WTC11 (cell line): ENCODE measurements around the gene MICAL1. TPM values are rescaled to one million over a fixed set of nuclear protein-coding genes. Genes with fewer than 3 reads are reported as not detected.

Source experiments
- ATAC-seq: fragments of 200-7000 bp; cut with Tn5 transposase; 2 replicates; pipeline ENCODE4 v1.10.0; 2021; ENCODE audit warnings: mild to moderate bottlenecking, moderate library complexity
- CTCF ChIA-PET: fragments of 300-600 bp; sonication (Branson Sonifier 250); formaldehyde crosslinking; loops from one replicate; lab custom pipeline; 2021; ENCODE audit warnings: antibody characterized with exemption; lab: Charles Lee
- POLR2A ChIA-PET: fragments of 350-600 bp; sonication (Branson Sonifier 250); formaldehyde crosslinking; loops from one replicate; lab custom pipeline; 2021; ENCODE audit warnings: antibody characterized with exemption; lab: Charles Lee
- DNase-seq: peaks from one replicate; pipeline ENCODE4 v3.0.0; 2021; ENCODE audit warnings: low spot score
- H3K27ac Mint-ChIP-seq: 2 replicates; pipeline ENCODE4 v1.8.0; 2021; ENCODE audit warnings: mixed read lengths
- H3K27me3 Mint-ChIP-seq: 2 replicates; pipeline ENCODE4 v1.8.0; 2021; ENCODE audit warnings: low read depth, mild to moderate bottlenecking, moderate library complexity, mixed read lengths
- H3K36me3 Mint-ChIP-seq: 2 replicates; pipeline ENCODE4 v1.8.0; 2021; ENCODE audit warnings: mixed read lengths
- H3K4me1 Mint-ChIP-seq: 2 replicates; pipeline ENCODE4 v1.8.0; 2022; ENCODE audit warnings: mixed read lengths
- H3K4me3 Mint-ChIP-seq: 2 replicates; pipeline ENCODE4 v1.8.0; 2021; ENCODE audit warnings: mild to moderate bottlenecking, moderate library complexity, mixed read lengths
- H3K9me3 Mint-ChIP-seq: 2 replicates; pipeline ENCODE4 v1.8.0; 2021; ENCODE audit warnings: mixed read lengths
- ATF6 ChIP-seq: sonication (generic); formaldehyde crosslinking; IDR thresholded peaks from 2 replicates; pipeline ENCODE4 v1.8.1; 2023; ENCODE audit warnings: mild to moderate bottlenecking, missing genetic modification reagents
- CDX4 ChIP-seq: fragments of 250-450 bp; sonication (Bioruptor Pico); IDR thresholded peaks from 2 replicates; pipeline ENCODE4 v1.9.0; 2021; ENCODE audit warnings: moderate library complexity, mild to moderate bottlenecking, inconsistent platforms, borderline replicate concordance
- CREB1 ChIP-seq: sonication (generic); formaldehyde crosslinking; IDR thresholded peaks from 2 replicates; pipeline ENCODE4 v1.8.0; 2023; ENCODE audit warnings: mild to moderate bottlenecking, missing genetic modification reagents
- E2F1 ChIP-seq: sonication (generic); formaldehyde crosslinking; IDR thresholded peaks from 2 replicates; pipeline ENCODE4 v1.8.0; 2022; ENCODE audit warnings: mild to moderate bottlenecking, missing genetic modification reagents
- E2F4 ChIP-seq: sonication (generic); formaldehyde crosslinking; IDR thresholded peaks from 2 replicates; pipeline ENCODE4 v1.8.1; 2022; ENCODE audit warnings: low read depth, mild to moderate bottlenecking, moderate library complexity, missing genetic modification reagents, borderline replicate concordance
- FOXK1 ChIP-seq: sonication (generic); formaldehyde crosslinking; IDR thresholded peaks from 2 replicates; pipeline ENCODE4 v1.8.0; 2022; ENCODE audit warnings: mild to moderate bottlenecking, moderate library complexity, missing genetic modification reagents
- HMGA2 ChIP-seq: fragments of 250-450 bp; sonication (Bioruptor Pico); IDR thresholded peaks from 2 replicates; pipeline ENCODE4 v1.4.0; 2021; ENCODE audit warnings: mild to moderate bottlenecking, moderate library complexity
- MAX ChIP-seq: sonication (generic); formaldehyde crosslinking; IDR thresholded peaks from 2 replicates; pipeline ENCODE4 v1.8.0; 2022; ENCODE audit warnings: mild to moderate bottlenecking, missing genetic modification reagents
- PRRX2 ChIP-seq: fragments of 250-450 bp; sonication (Bioruptor Pico); IDR thresholded peaks from 2 replicates; pipeline ENCODE4 v1.8.0; 2021; ENCODE audit warnings: mild to moderate bottlenecking
- SMAD3 ChIP-seq: sonication (generic); formaldehyde crosslinking; IDR thresholded peaks from 2 replicates; pipeline ENCODE4 v1.8.0; 2022; ENCODE audit warnings: missing genetic modification reagents, mild to moderate bottlenecking, borderline replicate concordance
- SOX15 ChIP-seq: fragments of 250-450 bp; sonication (Bioruptor Pico); IDR thresholded peaks from 2 replicates; pipeline ENCODE4 v1.9.0; 2021; ENCODE audit warnings: mild to moderate bottlenecking
- SP1 ChIP-seq: sonication (generic); formaldehyde crosslinking; conservative IDR thresholded peaks from 2 replicates; pipeline ENCODE4 v1.8.1; 2022; ENCODE audit warnings: missing genetic modification reagents
- TEAD1 ChIP-seq: sonication (generic); formaldehyde crosslinking; IDR thresholded peaks from 2 replicates; pipeline ENCODE4 v1.8.0; 2022; ENCODE audit warnings: mild to moderate bottlenecking, missing genetic modification reagents
- ZBTB43 ChIP-seq: sonication (generic); formaldehyde crosslinking; IDR thresholded peaks from 2 replicates; pipeline ENCODE4 v1.8.1; 2023; ENCODE audit warnings: mild to moderate bottlenecking, missing genetic modification reagents
- ZNF138 ChIP-seq: sonication (generic); formaldehyde crosslinking; conservative IDR thresholded peaks from 2 replicates; pipeline ENCODE4 v1.8.1; 2022; ENCODE audit warnings: mild to moderate bottlenecking, moderate library complexity, missing genetic modification reagents
- ZNF281 ChIP-seq: sonication (generic); formaldehyde crosslinking; IDR thresholded peaks from 2 replicates; pipeline ENCODE4 v1.8.0; 2023; ENCODE audit warnings: mild to moderate bottlenecking, missing genetic modification reagents
- ZNF423 ChIP-seq: fragments of 250-450 bp; sonication (Bioruptor Pico); IDR thresholded peaks from 2 replicates; pipeline ENCODE4 v2.1.2; 2022; ENCODE audit warnings: mild to moderate bottlenecking, moderate library complexity
- total RNA-seq: library from RNA; stranded (reverse); gene quantifications from 3 replicates; pipeline ENCODE4 v1.2.3, GENCODE V29; 2021

MICAL1 gene
- total RNA-seq, 1 experiment from 2014 or later, result 57.4 TPM

GRCh38 chr6:109491207-109491938 is 35.8 kb upstream of the MICAL1 start (continued):
- TF ChIP-seq ZBTB43, result no peak
- no peak for TF ChIP-seq ZNF423 (CRISPR knock-in tag)
- TF ChIP-seq PRRX2 (CRISPR knock-in tag), result no peak
- no peak for TF ChIP-seq CREB1
- no peak for TF ChIP-seq SP1
- TF ChIP-seq FOXK1 (CRISPR knock-in tag), result no peak
- no peak for TF ChIP-seq TEAD1 (CRISPR knock-in tag)

GRCh38 chr6:109490713-109491112 is 35.1 kb upstream of the MICAL1 start:
- Mint-ChIP-seq H3K27ac (peak overlapping the region; percentile 50; the same call in 1 of the 2 replicates), H3K27me3 (no peaks in the 10 kb centered on the region), H3K36me3 (no peaks in the 10 kb centered on the region), H3K9me3 (no peaks in the 10 kb centered on the region), H3K4me3 (peak overlapping the region; percentile 18; the same call in 1 of the 2 replicates), H3K4me1 (peaks cover 47% of the 10 kb centered on the region)
- DNase-seq (no peak), ATAC-seq (peak; percentile 47)
- POLR2A ChIA-PET, result interaction anchor here (0.7 kb wide), 1 partner anchor 15 kb away, joined by 5 read pairs; no protein-coding TSS in a partner anchor
- TF ChIP-seq E2F1 (CRISPR knock-in tag), result no peak
- TF ChIP-seq HMGA2 (CRISPR knock-in tag), result no peak
- TF ChIP-seq CDX4 (CRISPR knock-in tag), result no peak
- TF ChIP-seq ZNF281 (CRISPR knock-in tag), result no peak
- TF ChIP-seq ZBTB43, result no peak
- no peak for TF ChIP-seq ATF6
- TF ChIP-seq SOX15 (CRISPR knock-in tag), result no peak
- TF ChIP-seq CREB1, result no peak
- CTCF ChIA-PET, result interaction anchor here (0.7 to 2.5 kb wide), 6 partner anchors 10 to 868 kb away, joined by 4 to 10 read pairs (median 6); no protein-coding TSS in a partner anchor

GRCh38 chr6:109488001-109488400 is 32.4 kb upstream of the MICAL1 start:
- Mint-ChIP-seq H3K4me3 (no peak overlapping the region), H3K27ac (no peak overlapping the region), H3K4me1 (peaks cover 41% of the 10 kb centered on the region), H3K9me3 (no peaks in the 10 kb centered on the region), H3K27me3 (no peaks in the 10 kb centered on the region; the same call in 1 of the 2 replicates), H3K36me3 (no peaks in the 10 kb centered on the region)
- POLR2A ChIA-PET, result no interaction called here
- CTCF ChIA-PET, result no interaction called here
- ATAC-seq, result no peak
- DNase-seq, result no peak
- TF ChIP-seq PRRX2 (CRISPR knock-in tag), result no peak
- no peak for TF ChIP-seq ATF6
- no peak for TF ChIP-seq SMAD3 (CRISPR knock-in tag)
- no peak for TF ChIP-seq MAX
- no peak for TF ChIP-seq ZNF138 (CRISPR knock-in tag)
- TF ChIP-seq E2F4 (CRISPR knock-in tag), result no peak
